Measurements from ENCODE around the gene BBLN. TPM values are rescaled to one million over a fixed set of nuclear protein-coding genes. Genes with fewer than 3 reads are reported as not detected.
"Not testable (repeated sequence)": the region's sequence is repeated elsewhere in the genome, so short reads cannot be mapped to it uniquely, and the experiment has no call there.

The BBLN gene
- total and polyA plus RNA-seq, 2 of the 4 experiments (the other 2 are of a cell fraction), result 25.1 to 103 TPM

DNA sequence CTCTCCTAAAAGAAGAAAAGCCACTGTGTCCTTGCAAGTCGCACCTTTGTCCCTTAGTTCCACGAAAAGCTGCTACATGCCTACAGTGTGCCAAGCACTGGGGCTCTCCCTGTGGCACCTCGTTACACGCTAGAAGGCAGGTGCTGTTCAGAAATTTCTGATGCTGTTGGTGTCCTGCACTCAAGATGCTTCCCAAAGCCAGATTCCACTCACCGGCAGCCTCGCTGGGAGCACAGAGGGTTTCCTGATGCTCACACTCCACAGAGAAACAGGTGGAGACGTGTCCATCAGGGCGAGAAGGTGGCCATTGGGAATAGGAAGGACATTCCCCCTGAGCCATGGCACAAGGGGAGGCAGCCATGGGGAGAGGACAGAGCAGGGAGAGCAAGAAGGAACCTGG lies 28.7 kb upstream of the BBLN start:
- H3K9ac ChIP-seq (ENCODE audit: low read depth, low read length); intact Hi-C loops (cut with micrococcal nuclease); H4K8ac ChIP-seq (ENCODE audit: low read depth in 2 of 2, low read length in 2 of 2); H3K18ac ChIP-seq (ENCODE audit: low read depth, low read length); H2AK5ac ChIP-seq (ENCODE audit: low read depth, low read length); H3K4ac ChIP-seq (ENCODE audit: low read depth, low read length); H3K56ac ChIP-seq (ENCODE audit: extremely low read depth, insufficient read depth, low read length); H2BK5ac ChIP-seq (ENCODE audit: low read depth, low read length, poor library complexity, severe bottlenecking); H4K91ac ChIP-seq (ENCODE audit: insufficient read depth, low read depth, low read length); H2AK9ac ChIP-seq (replicated peaks; ENCODE audit: low read depth, low read length, poor library complexity); H2BK20ac ChIP-seq (ENCODE audit: low read depth, low read length); H3K4me2 ChIP-seq (ENCODE audit: low read depth, low read length); ATAC-seq (ENCODE audit: low read depth); H2BK15ac ChIP-seq (ENCODE audit: low read depth, low read length); BruUV-seq (replicated peaks); POLR2A ChIA-PET (ENCODE audit: unreplicated experiment); H3K23ac ChIP-seq (ENCODE audit: low read depth, low read length); in situ Hi-C loops (cut with MboI; ENCODE audit: low sequenced_read_pairs); H3K14ac ChIP-seq (replicated peaks; ENCODE audit: low read depth, low read length); H3K9me1 ChIP-seq (ENCODE audit: insufficient read depth, low read length); H3K36me3 ChIP-seq (ENCODE audit: control insufficient read depth, insufficient read depth, low read length); H3K27ac ChIP-seq (ENCODE audit: insufficient read depth, low read length); dilution Hi-C loops (cut with HindIII; ENCODE audit: low sequenced_read_pairs, unreplicated experiment); H3K4me3 ChIP-seq (ENCODE audit: insufficient read depth, low read depth, low read length); H2BK120ac ChIP-seq (ENCODE audit: low read depth, low read length); DNase-seq; H2AFZ ChIP-seq (replicated peaks; ENCODE audit: low read length, poor library complexity); H4K5ac ChIP-seq (ENCODE audit: low read depth, low read length); H3K9me3 ChIP-seq (ENCODE audit: control insufficient read depth, insufficient read depth, low read length); H4K20me1 ChIP-seq (ENCODE audit: insufficient read depth, low read length); H3K4me1 ChIP-seq (ENCODE audit: control insufficient read depth, insufficient read depth, low read length); CTCF ChIA-PET: not testable (repeated sequence)
- peaks cover 6 to 19% of the 10 kb centered on the region in 2 experiments; a peak in 3 of 4 replicates for H3K79me1 ChIP-seq (ENCODE audit: low read depth in 1 of 2, low read length in 2 of 2)
- peaks cover 14% of the 10 kb centered on the region for H3K27me3 ChIP-seq (ENCODE audit: control insufficient read depth, insufficient read depth, low read length)
- 91% methylated on average over 4 of the region's 8 CpGs; no CpG with 5 or more reads in 1 of the 2 experiments for WGBS, 2 experiments (ENCODE audit: extremely low coverage in 2 of 2, insufficient read length in 1 of 2)

DNA sequence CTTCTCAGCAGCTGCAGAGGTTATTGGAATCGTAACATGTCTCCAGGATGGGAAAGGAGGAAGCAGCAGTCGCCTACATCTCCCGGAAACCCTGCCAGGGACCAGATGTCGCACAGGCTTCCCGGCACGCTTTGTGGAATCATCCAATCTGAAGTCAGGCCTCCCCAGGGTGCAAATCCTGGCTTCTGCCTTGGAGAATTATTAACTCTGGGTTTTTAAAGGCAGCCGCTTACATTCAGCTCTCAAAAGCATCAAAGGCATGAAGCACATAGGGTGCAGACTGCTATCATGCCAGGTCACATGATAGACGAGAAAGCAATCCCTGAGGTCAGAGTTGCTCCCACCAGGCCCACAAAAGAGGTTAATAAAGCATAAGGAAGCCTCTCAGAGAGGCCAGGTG lies 27.9 kb upstream of the BBLN start:
- H3K4ac ChIP-seq (ENCODE audit: low read depth, low read length); H3K23ac ChIP-seq (ENCODE audit: low read depth, low read length); H4K8ac ChIP-seq (ENCODE audit: low read depth in 2 of 2, low read length in 2 of 2); H3K14ac ChIP-seq (replicated peaks; ENCODE audit: low read depth, low read length); H2BK5ac ChIP-seq (ENCODE audit: low read depth, low read length, poor library complexity, severe bottlenecking); H3K4me3 ChIP-seq (ENCODE audit: insufficient read depth, low read depth, low read length); H2BK20ac ChIP-seq (ENCODE audit: low read depth, low read length); in situ Hi-C loops (cut with MboI; ENCODE audit: low sequenced_read_pairs); POLR2A ChIA-PET (ENCODE audit: unreplicated experiment); H2BK15ac ChIP-seq (ENCODE audit: low read depth, low read length); H2AK9ac ChIP-seq (replicated peaks; ENCODE audit: low read depth, low read length, poor library complexity); H2BK120ac ChIP-seq (ENCODE audit: low read depth, low read length); H3K56ac ChIP-seq (ENCODE audit: extremely low read depth, insufficient read depth, low read length); H3K9me3 ChIP-seq (ENCODE audit: control insufficient read depth, insufficient read depth, low read length); H4K20me1 ChIP-seq (ENCODE audit: insufficient read depth, low read length); intact Hi-C loops (cut with micrococcal nuclease); CTCF ChIA-PET; H3K4me1 ChIP-seq (ENCODE audit: control insufficient read depth, insufficient read depth, low read length); H3K27ac ChIP-seq (ENCODE audit: insufficient read depth, low read length); H2AFZ ChIP-seq (replicated peaks; ENCODE audit: low read length, poor library complexity); H3K9ac ChIP-seq (ENCODE audit: low read depth, low read length); H3K18ac ChIP-seq (ENCODE audit: low read depth, low read length); H3K4me2 ChIP-seq (ENCODE audit: low read depth, low read length); dilution Hi-C loops (cut with HindIII; ENCODE audit: low sequenced_read_pairs, unreplicated experiment); H4K91ac ChIP-seq (ENCODE audit: insufficient read depth, low read depth, low read length); DNase-seq; BruUV-seq (replicated peaks); H4K5ac ChIP-seq (ENCODE audit: low read depth, low read length); ATAC-seq (ENCODE audit: low read depth); H3K36me3 ChIP-seq (ENCODE audit: control insufficient read depth, insufficient read depth, low read length); H2AK5ac ChIP-seq (ENCODE audit: low read depth, low read length): not testable (repeated sequence)
- Histone ChIP-seq H3K9me1 (ENCODE audit: insufficient read depth, low read length) (peaks cover 11% of the 10 kb centered on the region), H3K27me3 (ENCODE audit: control insufficient read depth, insufficient read depth, low read length) (peaks cover 14% of the 10 kb centered on the region), H3K79me1 (ENCODE audit: low read depth in 1 of 2, low read length in 2 of 2) (peaks cover 1 to 12% of the 10 kb centered on the region in 2 experiments; a peak in 2 of 4 replicates)
- WGBS, 2 experiments (ENCODE audit: extremely low coverage in 2 of 2, insufficient read length in 1 of 2), result 20% methylated on average over 1 of the region's 8 CpGs; no CpG with 5 or more reads in 1 of the 2 experiments
